Neural crest cell (in vitro differentiated cells): ENCODE measurements around the gene NR3C1. TPM values are rescaled to one million over a fixed set of nuclear protein-coding genes. Genes with fewer than 3 reads are reported as not detected.

ENCODE experiments used
- DNase-seq: peaks from one replicate; pipeline ENCODE4 v3.0.0; 2021; ENCODE audit warnings: low read depth, mixed read lengths, low spot score
- H3K27ac Mint-ChIP-seq: one replicate; pipeline ENCODE4 v1.8.0; 2021; ENCODE audit warnings: mild to moderate bottlenecking, mixed read lengths; ENCODE audit not compliant: unreplicated experiment
- H3K27me3 Mint-ChIP-seq: 2 replicates; pipeline ENCODE4 v1.8.0; 2021; ENCODE audit warnings: low read depth, mild to moderate bottlenecking, mixed read lengths
- H3K36me3 Mint-ChIP-seq: 2 replicates; pipeline ENCODE4 v1.8.0; 2021; ENCODE audit warnings: low read depth, mild to moderate bottlenecking, mixed read lengths
- H3K4me1 Mint-ChIP-seq: 2 replicates; pipeline ENCODE4 v1.8.0; 2021; ENCODE audit warnings: mixed read lengths
- H3K4me3 Mint-ChIP-seq: one replicate; pipeline ENCODE4 v1.8.0; 2021; ENCODE audit warnings: mild to moderate bottlenecking, mixed read lengths
- H3K9me3 Mint-ChIP-seq: 2 replicates; pipeline ENCODE4 v1.8.0; 2021; ENCODE audit warnings: mixed read lengths
- total RNA-seq: library from RNA; stranded (reverse); gene quantifications from 2 replicates; pipeline ENCODE4 v1.2.1, GENCODE V29; 2021
- TF ChIP-seq, protein P1 (sequence below): fragments of 200-600 bp; sonication (generic); conservative IDR thresholded peaks from 2 replicates; pipeline ENCODE4 v1.5.0; 2021; ENCODE audit warnings: antibody characterized with exemption, mild to moderate bottlenecking

Gene NR3C1
- total RNA-seq, 1 donor from 2014 or later, result 1.8 TPM

DNA sequence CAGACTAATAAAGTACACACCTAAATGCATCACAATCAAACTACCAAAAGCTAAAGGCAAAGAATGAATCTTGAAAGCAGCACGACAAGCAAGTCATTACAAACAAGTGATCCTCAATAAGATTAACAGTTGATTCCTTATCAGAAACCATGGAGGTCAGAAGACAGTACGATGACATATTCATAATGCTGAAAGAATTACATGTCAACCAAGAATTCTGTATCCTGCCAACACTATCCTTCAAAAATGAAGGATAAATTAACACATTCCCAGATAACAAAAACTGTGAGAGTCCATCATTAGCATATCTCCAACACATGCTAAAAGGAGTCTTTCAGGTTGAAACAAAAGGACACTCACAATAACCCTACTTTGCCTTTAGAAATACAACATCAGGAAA lies 39.4 kb downstream of the NR3C1 start:
- Mint-ChIP-seq H3K4me3 (no peak overlapping the region), H3K9me3 (peaks cover 12% of the 10 kb centered on the region), H3K36me3 (peaks cover 6% of the 10 kb centered on the region), H3K4me1 (peaks cover 3% of the 10 kb centered on the region), H3K27ac (no peak overlapping the region), H3K27me3 (no peaks in the 10 kb centered on the region)
- no peak for DNase-seq
- TF ChIP-seq, protein P1, sequence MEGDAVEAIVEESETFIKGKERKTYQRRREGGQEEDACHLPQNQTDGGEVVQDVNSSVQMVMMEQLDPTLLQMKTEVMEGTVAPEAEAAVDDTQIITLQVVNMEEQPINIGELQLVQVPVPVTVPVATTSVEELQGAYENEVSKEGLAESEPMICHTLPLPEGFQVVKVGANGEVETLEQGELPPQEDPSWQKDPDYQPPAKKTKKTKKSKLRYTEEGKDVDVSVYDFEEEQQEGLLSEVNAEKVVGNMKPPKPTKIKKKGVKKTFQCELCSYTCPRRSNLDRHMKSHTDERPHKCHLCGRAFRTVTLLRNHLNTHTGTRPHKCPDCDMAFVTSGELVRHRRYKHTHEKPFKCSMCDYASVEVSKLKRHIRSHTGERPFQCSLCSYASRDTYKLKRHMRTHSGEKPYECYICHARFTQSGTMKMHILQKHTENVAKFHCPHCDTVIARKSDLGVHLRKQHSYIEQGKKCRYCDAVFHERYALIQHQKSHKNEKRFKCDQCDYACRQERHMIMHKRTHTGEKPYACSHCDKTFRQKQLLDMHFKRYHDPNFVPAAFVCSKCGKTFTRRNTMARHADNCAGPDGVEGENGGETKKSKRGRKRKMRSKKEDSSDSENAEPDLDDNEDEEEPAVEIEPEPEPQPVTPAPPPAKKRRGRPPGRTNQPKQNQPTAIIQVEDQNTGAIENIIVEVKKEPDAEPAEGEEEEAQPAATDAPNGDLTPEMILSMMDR, result no peak

DNA sequence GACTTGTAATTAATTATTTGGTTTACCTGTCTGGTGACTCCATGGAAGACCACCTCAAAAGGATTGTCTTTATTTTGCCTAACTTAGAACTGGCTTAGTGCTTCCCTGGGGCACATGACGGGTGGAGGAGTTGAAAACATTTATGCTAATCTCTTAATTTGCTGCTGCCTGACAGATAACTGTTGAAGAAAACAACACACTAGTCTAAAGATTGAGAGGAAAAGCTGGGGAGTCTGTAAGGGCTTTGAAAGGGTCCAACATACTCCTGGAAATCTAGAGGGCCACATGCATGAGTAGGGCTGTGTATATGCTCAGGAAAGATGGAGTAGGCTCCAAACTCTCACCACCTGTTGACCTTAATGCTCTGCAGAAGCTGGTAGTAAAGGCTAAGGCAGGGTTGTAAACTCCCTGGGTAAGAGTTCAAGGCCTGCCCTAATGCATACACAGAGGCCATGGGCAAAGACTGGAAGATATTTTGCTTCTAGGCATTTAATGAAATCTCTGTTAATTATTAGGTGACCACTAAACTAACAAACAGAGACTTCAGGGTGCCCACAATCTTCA lies 40.7 kb downstream of the NR3C1 start:
- Mint-ChIP-seq H3K36me3 (peaks cover 6% of the 10 kb centered on the region), H3K4me3 (no peak overlapping the region), H3K4me1 (peaks cover 3% of the 10 kb centered on the region), H3K27me3 (no peaks in the 10 kb centered on the region), H3K9me3 (peaks cover 10% of the 10 kb centered on the region), H3K27ac (no peak overlapping the region)
- DNase-seq, result no peak
- TF ChIP-seq, protein P1, result no peak

DNA sequence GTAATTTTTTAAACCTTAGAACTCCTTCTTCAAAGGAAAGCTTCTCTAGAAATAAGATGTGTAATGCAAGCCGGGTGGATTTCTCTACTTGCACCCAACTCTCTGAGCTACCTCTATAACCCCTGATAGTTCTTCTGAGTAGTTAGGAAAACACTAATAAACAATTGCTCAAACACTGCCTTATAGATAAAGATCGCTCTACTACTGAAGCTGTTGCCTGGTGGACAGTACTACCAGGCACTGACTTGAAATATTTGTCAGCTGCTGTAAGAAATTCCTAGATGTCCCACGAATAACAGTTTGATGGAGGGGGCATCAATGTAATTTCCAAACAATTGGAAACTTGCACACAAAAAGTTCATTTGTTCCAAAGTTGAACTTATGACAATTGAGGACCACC lies 42.0 kb downstream of the NR3C1 start:
- H3K36me3 Mint-ChIP-seq, result peaks cover 6% of the 10 kb centered on the region
- no peaks in the 10 kb centered on the region for H3K27me3 Mint-ChIP-seq
- no peak for DNase-seq
- no peak overlapping the region for H3K27ac Mint-ChIP-seq
- H3K9me3 Mint-ChIP-seq, result peaks cover 10% of the 10 kb centered on the region
- no peak overlapping the region for H3K4me3 Mint-ChIP-seq
- H3K4me1 Mint-ChIP-seq, result peaks cover 3% of the 10 kb centered on the region
- TF ChIP-seq, protein P1, result no peak

DNA sequence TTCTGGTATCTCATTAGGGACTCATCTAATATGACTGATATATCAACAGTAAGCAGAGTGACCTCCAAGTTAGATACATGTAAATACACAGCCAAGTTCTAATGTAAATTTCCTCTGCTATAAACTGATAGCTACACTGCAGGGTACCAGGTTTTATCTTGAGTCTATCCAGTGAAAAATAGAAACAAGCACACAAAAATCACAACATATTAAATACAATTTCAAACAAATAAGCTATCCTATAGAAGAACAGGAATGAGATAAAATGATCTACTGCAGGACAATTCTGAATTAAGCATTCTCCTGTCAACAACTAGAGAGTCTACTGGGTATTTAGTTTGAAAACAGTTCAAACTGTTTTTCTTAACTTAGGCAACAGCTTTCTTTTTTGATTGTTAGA lies 42.7 kb downstream of the NR3C1 start:
- H3K9me3 Mint-ChIP-seq, result peaks cover 10% of the 10 kb centered on the region
- H3K27ac Mint-ChIP-seq, result no peak overlapping the region
- TF ChIP-seq, protein P1, result no peak
- H3K4me1 Mint-ChIP-seq, result peaks cover 3% of the 10 kb centered on the region
- no peak for DNase-seq
- H3K36me3 Mint-ChIP-seq, result peaks cover 6% of the 10 kb centered on the region
- no peaks in the 10 kb centered on the region for H3K27me3 Mint-ChIP-seq
- no peak overlapping the region for H3K4me3 Mint-ChIP-seq

DNA sequence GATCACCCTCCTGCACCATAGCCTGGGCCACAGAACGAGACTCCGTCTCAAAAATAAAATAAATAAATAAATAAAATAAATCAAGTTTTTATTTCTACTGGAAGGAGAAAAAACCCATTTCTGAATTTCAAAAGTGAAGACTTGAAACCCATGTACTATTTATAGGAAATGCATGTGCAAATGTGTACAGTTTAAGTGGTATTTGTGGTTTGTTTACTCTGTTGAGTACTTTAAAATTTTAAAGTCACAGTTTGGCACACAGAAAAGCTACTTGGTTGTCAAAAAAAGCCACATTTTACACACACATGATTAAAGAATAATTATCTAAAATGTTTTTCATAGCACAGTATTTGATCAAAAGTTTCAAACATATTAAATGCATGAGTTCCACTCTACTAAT lies 43.6 kb downstream of the NR3C1 start:
- TF ChIP-seq, protein P1, result no peak
- Mint-ChIP-seq H3K4me3 (no peak overlapping the region), H3K27me3 (no peaks in the 10 kb centered on the region), H3K27ac (no peak overlapping the region), H3K4me1 (peaks cover 3% of the 10 kb centered on the region), H3K9me3 (peaks cover 7% of the 10 kb centered on the region), H3K36me3 (peaks cover 3% of the 10 kb centered on the region)
- no peak for DNase-seq
